SJCRH30 (cell line): ENCODE measurements around the gene SIGLEC9. TPM values are rescaled to one million over a fixed set of nuclear protein-coding genes. Genes with fewer than 3 reads are reported as not detected.

Experiments used
- DNase-seq, 2 experiments: peaks; one replicate each; pipeline ENCODE4 v3.0.0-alpha.2; 2015 to 2020
- H3K27ac ChIP-seq: fragments of 250-450 bp; sonication (Bioruptor Pico); 2 replicates; pipeline ENCODE4 v1.5.1; 2020; ENCODE audit warnings: mild to moderate bottlenecking, moderate library complexity
- H3K27me3 ChIP-seq: fragments of 250-450 bp; sonication (Bioruptor Pico); 2 replicates; pipeline ENCODE4 v1.5.1; 2020; ENCODE audit warnings: mild to moderate bottlenecking, moderate library complexity
- H3K36me3 ChIP-seq: fragments of 250-450 bp; sonication (Bioruptor Pico); 2 replicates; pipeline ENCODE4 v1.5.1; 2020; ENCODE audit warnings: mild to moderate bottlenecking, moderate library complexity
- H3K4me1 ChIP-seq: fragments of 250-450 bp; sonication (Bioruptor Pico); 2 replicates; pipeline ENCODE4 v1.5.1; 2020; ENCODE audit warnings: mild to moderate bottlenecking, moderate library complexity
- H3K4me3 ChIP-seq: fragments of 250-450 bp; sonication (Bioruptor Pico); 2 replicates; pipeline ENCODE4 v1.5.1; 2020; ENCODE audit warnings: mild to moderate bottlenecking, moderate library complexity
- H3K9me3 ChIP-seq: fragments of 250-450 bp; sonication (Bioruptor Pico); replicated peaks from 2 replicates; pipeline ENCODE4 v1.5.1; 2020; ENCODE audit warnings: mild to moderate bottlenecking, moderate library complexity
- total RNA-seq: library from RNA; depleted of rRNA; stranded (reverse); fragments of >200 nt; shearing (Covaris generic); gene quantifications from 2 replicates; pipeline ENCODE4 v1.2.3, GENCODE V29; 2014; rRNA removed

The SIGLEC9 gene
- total RNA-seq: not detected in 2 replicates

DNA sequence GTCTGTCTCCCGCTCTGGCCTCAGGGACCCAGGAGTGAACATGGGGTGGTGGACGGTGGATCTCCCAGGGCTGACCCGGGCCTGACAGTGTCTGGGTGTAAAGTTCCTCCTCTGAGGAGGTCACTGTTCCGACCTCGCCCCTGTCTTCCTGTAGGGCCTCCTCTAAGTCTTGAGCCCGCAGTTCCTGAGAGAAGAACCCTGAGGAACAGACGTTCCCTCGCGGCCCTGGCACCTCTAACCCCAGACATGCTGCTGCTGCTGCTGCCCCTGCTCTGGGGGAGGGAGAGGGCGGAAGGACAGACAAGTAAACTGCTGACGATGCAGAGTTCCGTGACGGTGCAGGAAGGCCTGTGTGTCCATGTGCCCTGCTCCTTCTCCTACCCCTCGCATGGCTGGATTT lies at the start of gene SIGLEC9:
Gene SIGLEC9, plus strand, starts transcription at position 178 of the 400 bp plus-strand sequence. Its CDS starts 69 bp downstream, at position 247.
- no peaks in the 10 kb centered on the region for H3K36me3 ChIP-seq
- H3K27ac ChIP-seq: no peak within 1 kb of the TSS
- no peak within 1 kb of the TSS for H3K4me3 ChIP-seq
- no peak for DNase-seq
- no peaks in the 10 kb centered on the region for H3K9me3 ChIP-seq
- 0 out of 2 replicates have a peak, but pooled peaks cover 3% of the 10 kb centered on the region for H3K4me1 ChIP-seq
- H3K27me3 ChIP-seq: peaks cover 21% of the 10 kb centered on the region

DNA sequence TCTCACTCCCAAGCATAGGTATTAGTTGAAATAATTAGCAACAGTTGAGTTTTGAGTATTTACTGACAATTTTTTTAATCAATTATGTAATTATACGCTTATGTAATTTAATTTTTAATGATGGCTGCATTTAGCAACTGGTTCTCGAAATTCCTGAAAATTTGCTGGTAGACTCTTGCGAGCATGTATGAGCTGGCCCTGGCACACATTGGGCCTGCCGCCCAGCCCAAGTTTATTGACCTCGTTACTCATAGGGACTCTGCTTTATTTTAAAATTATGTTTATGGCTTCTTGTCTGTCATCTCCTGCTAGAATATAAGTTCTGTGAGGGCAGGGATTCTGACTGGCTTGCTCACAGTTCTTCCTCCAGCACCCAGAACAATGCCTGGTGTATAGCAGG lies 48.7 kb upstream of the SIGLEC9 start:
- Histone ChIP-seq H3K4me1 (no peaks in the 10 kb centered on the region), H3K36me3 (no peaks in the 10 kb centered on the region), H3K27me3 (no peaks in the 10 kb centered on the region; the same call in 1 of the 2 replicates), H3K27ac (no peak overlapping the region), H3K9me3 (no peaks in the 10 kb centered on the region), H3K4me3 (no peak overlapping the region)
- no peak for DNase-seq

DNA sequence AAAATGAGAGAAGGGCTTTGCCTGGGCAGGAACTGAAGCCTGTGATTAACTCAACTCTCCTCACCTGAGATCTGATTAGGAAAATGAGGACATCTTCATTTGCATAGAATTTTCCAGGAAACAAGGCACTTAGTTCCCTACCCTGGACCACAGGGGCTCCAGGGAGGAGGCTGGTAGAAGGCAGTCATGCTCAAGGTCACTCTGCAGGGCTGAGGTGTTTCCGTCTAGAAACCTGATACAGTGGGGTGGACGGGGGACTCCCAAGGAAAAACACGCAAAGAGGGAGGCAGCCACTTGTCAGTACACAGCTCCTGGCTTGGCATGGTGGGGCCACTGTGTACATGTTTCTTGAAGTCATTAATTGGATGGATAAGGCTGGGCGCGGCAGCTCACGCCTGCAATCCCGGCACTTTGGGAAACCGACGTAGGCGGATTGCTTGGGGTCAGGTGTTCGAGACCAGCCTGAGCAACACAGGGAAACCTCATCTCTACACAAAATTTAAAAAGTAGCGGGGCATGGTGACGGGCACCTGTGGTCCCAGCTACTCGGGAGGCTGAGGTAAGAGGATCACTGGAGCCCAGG lies 48.0 kb upstream of the SIGLEC9 start:
- Histone ChIP-seq H3K27ac (no peak overlapping the region), H3K4me1 (no peaks in the 10 kb centered on the region), H3K9me3 (no peaks in the 10 kb centered on the region), H3K27me3 (peaks cover under 1% of the 10 kb centered on the region), H3K36me3 (no peaks in the 10 kb centered on the region), H3K4me3 (no peak overlapping the region)
- DNase-seq: no peak

DNA sequence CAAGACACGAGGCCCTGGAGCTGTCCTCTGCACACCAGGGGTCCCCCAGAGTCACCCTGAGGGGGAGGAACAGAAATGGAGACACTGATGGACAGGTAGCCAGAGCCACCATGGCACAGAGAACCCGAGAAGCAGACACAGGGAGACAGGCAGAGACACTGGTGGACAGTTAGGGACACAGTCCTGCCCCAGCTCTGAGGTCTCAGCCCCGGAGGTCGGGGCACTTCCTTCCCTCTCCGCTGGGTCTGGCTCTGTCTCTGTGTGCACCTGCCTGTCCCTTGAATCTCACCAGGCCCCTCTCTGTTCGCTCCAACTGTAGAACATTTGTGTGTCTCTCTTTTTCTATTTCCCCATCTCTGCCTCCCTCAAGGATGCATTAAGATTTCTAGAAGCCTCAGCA lies 46.6 kb upstream of the SIGLEC9 start:
- no peak overlapping the region for H3K4me3 ChIP-seq
- H3K36me3 ChIP-seq: no peaks in the 10 kb centered on the region
- peaks cover 5% of the 10 kb centered on the region for H3K27me3 ChIP-seq
- no peak for DNase-seq
- H3K9me3 ChIP-seq: no peaks in the 10 kb centered on the region
- H3K4me1 ChIP-seq: no peaks in the 10 kb centered on the region
- no peak overlapping the region for H3K27ac ChIP-seq

DNA sequence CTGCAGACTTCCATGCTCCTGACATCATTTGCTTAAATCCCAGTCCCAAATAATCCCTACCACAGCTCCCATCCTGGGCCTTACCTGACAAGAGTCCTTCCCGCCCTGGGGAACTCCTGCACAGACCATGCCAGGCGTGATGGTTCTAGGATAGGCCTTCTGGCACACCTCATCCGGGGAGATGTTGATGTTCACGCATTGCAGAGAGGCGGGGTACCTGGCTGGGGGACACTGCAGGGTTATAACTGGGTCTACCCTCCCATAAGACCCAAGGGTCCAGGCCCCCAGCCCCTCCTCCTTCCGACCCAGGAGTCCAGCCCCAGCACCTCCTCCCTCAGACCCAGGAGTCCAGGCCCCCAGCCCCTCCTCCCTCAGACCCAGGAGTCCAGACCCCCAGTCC lies 46.0 kb upstream of the SIGLEC9 start:
- Histone ChIP-seq H3K4me3 (no peak overlapping the region), H3K27me3 (peaks cover 5% of the 10 kb centered on the region), H3K27ac (no peak overlapping the region), H3K4me1 (no peaks in the 10 kb centered on the region), H3K36me3 (no peaks in the 10 kb centered on the region), H3K9me3 (no peaks in the 10 kb centered on the region)
- DNase-seq: no peak

DNA sequence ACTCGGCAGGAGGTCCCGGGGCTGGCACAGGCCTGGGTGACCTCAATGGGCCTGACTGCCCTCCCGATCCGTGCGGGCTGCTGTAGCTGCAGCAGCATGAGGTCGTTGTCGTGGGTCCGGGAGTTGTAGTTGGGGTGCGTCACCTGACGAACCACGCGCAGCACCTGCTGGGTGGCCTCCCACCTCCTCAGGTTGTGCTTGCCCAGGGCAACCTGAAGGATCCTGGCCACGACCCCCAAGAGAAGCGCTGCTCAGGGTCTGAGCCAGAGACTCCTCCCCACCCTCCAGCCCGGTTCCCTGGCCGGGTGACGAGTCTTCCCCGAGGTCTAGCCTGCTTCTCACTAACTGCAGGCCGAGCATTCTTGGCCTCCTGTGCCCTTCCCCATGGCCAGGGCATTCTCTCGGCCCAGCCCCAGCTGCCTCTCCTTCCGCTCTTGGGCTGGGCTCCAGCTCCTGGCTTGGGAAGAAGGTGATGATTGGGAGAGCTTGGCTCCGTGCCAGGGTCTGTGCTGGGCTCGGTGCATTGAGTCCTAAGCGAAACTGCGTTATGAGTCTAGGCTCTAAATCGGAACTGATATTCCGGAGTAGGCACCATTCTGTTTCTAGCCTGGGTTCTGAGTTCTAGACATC lies 45.1 kb upstream of the SIGLEC9 start:
- H3K9me3 ChIP-seq: no peaks in the 10 kb centered on the region
- DNase-seq: peak in 1 of 2 experiments; percentile 18
- H3K27ac ChIP-seq: no peak overlapping the region
- H3K27me3 ChIP-seq: peaks cover 5% of the 10 kb centered on the region
- no peak overlapping the region for H3K4me3 ChIP-seq
- no peaks in the 10 kb centered on the region for H3K36me3 ChIP-seq
- no peaks in the 10 kb centered on the region for H3K4me1 ChIP-seq

DNA sequence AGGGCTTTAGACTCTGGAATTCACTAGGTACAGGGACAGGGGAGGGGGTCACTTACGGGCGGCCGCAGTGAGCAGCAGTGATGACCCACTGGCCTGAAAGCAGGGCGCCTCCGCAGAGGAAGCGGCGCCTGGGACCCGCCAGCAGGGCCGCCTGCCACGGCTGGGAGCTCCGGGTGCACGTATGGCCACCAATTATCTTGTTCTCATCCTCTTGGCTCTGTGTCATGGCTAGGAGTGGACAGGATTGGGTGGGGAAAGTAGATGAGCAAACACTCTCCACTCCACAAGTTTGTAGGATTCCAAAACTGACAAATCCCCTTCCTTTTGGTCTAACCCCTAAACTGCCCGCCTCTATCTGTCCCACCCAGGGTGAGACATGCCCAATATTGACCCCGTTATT lies 43.2 kb upstream of the SIGLEC9 start:
- Histone ChIP-seq H3K27me3 (peaks cover 10% of the 10 kb centered on the region), H3K9me3 (no peaks in the 10 kb centered on the region), H3K27ac (no peak overlapping the region), H3K4me3 (no peak overlapping the region), H3K4me1 (no peaks in the 10 kb centered on the region), H3K36me3 (no peaks in the 10 kb centered on the region)
- no peak for DNase-seq

DNA sequence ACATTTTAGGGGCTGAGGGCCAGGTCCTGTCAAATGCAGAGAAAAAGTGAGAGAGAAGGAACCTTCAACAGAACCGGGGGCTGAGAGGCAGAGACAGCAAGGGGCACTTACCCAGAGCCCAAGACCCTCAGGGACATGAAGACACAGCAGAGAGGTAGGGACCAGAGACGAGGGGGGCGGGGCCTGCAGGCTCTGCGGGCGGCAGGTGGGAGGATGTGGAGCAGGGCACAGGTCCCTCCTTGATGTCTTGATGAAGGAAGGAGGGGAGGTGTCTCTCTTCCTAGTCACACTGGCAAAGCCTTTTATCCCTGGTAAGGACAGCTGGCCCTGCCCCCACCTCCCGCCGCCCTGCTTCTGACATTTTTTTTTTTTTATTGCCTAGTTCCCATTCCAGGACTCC lies 42.1 kb upstream of the SIGLEC9 start, which contains the start of gene KLK14:
Gene KLK14, minus strand, starts transcription at position 277 of the 400 bp plus-strand sequence. Its CDS starts 273 bp downstream, at position 4.
- Histone ChIP-seq H3K9me3 (no peaks in the 10 kb centered on the region), H3K4me3 (no peak within 1 kb of the TSS), H3K27me3 (peaks cover 10% of the 10 kb centered on the region), H3K36me3 (no peaks in the 10 kb centered on the region), H3K27ac (no peak within 1 kb of the TSS), H3K4me1 (no peaks in the 10 kb centered on the region)
- DNase-seq: no peak

DNA sequence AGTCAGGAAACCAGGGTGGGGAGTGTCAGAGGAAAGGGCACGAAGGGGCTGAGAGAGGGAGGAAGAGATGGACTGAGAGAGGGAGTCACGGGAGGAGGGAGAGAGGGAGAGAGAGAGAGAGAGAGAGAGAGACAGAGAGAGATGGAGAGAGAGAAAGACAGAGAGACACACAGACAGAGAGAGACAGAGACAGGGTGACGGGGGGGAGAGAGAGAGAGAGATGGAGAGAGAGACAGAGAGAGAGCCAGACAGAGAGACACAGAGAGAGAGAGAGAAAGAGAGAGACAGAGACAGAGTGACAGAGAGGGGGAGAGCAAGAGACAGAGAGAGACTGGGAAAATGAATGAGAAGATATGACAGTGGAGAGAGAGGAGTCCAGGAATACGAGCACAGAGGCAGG lies 41.5 kb upstream of the SIGLEC9 start:
- Histone ChIP-seq H3K9me3 (no peaks in the 10 kb centered on the region), H3K36me3 (no peaks in the 10 kb centered on the region), H3K4me1 (no peaks in the 10 kb centered on the region), H3K27ac (no peak overlapping the region), H3K4me3 (no peak overlapping the region), H3K27me3 (peaks cover 10% of the 10 kb centered on the region)
- DNase-seq: no peak

DNA sequence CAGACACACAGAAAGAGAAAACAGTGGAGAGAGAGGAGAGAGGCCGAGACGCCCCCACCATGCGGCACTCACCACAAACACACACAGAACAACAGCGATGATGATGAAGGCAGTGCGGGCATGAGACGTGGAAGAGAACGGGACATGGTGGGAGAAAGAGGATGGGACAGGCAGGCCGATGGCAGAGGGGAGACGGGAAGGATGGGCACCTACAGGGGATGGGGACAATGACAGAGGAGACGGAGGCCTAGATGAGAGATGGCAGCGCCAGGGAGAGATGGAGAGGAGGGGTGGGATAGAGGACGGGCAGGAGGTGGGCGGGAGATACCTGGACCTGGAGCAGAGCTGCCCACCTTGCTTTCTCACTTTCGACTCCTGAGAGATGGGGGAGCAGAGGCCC lies 40.9 kb upstream of the SIGLEC9 start:
- Histone ChIP-seq H3K27ac (no peak overlapping the region), H3K27me3 (peaks cover 10% of the 10 kb centered on the region), H3K36me3 (no peaks in the 10 kb centered on the region), H3K9me3 (no peaks in the 10 kb centered on the region), H3K4me3 (no peak overlapping the region), H3K4me1 (no peaks in the 10 kb centered on the region)
- no peak for DNase-seq

DNA sequence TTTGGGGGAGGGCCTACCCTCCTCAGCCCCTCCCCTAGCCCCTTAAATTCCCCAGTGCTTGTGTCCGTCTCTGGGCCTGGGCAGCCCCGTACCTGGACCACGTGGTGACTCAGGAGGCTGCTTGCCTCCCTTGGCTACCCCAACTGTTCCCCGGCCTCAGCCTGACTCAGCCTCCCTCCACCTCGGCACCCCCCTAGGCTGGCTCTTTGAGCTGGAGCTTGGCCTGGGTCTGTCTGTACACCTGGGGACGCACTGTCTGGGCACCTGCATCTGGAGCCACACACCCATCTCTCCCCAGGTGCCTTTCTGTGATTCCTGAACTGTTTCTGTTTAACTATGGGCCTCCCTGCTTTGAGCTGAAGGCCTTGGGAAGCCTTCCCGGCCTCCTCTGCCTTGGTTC lies 40.2 kb upstream of the SIGLEC9 start:
- H3K4me3 ChIP-seq: no peak overlapping the region
- no peaks in the 10 kb centered on the region for H3K9me3 ChIP-seq
- no peaks in the 10 kb centered on the region for H3K36me3 ChIP-seq

DNA sequence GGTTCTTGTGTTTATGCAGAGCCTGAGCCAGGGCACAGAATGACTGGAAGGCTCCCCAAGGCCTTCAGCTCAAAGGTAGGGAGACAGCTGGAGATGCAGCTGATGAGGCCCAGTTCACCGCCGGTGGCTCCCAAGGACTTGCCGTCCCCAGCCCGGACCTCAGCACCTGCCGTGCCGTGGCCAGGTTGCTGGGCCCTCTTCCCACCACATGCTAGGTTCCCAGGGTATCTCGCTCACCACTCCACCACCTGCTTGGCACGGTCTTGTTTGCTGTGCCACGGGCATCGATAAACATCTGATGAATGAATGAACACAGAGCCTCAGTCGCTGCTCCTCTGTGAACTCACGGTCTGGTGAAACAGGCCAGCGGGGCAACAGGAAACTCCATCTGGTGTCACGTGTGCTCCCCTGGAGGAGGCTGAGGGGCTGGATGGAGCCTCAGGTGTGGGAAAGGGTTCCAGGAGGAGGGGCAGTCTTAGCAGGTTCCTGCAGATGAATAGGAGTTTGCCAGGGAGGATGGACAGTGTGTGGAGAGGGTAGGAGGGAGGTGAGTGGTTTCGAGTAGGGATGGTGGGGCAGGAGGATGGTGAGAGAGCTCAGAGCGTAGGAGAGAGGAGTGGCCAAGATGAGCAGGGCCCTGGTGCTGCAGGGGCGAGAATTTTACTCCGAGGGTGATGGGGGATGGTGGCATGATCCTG lies 38.4 kb upstream of the SIGLEC9 start:
- DNase-seq: no peak
- Histone ChIP-seq H3K4me3 (no peak overlapping the region), H3K4me1 (no peaks in the 10 kb centered on the region), H3K27ac (no peak overlapping the region), H3K27me3 (peaks cover 10% of the 10 kb centered on the region), H3K36me3 (no peaks in the 10 kb centered on the region), H3K9me3 (no peaks in the 10 kb centered on the region)

More for the DNA sequence above, 40.2 kb upstream of the SIGLEC9 start:
- Histone ChIP-seq H3K4me1 (no peaks in the 10 kb centered on the region), H3K27me3 (peaks cover 10% of the 10 kb centered on the region), H3K27ac (no peak overlapping the region)
- DNase-seq: no peak

DNA sequence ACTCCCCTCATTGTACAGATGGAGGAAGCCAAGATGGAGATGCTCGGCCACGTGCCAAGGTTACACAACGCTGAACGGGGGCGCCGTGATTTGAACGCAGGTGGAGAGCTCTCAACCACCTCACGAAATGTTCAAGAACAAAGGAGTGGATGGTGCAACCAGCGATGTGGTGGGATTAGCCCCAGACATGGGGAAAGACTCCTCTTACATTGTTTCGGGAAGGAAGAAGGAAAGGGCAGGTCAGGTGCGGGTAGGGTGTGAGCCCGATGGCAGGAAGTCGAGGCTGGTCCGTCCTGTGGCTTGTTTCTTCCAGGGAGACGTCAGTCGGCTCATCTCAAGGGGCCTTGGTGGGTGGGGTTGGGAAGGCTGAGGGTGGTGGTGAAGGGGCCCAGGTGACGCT lies 34.9 kb upstream of the SIGLEC9 start:
- DNase-seq: no peak
- Histone ChIP-seq H3K4me1 (no peaks in the 10 kb centered on the region), H3K36me3 (no peaks in the 10 kb centered on the region), H3K27me3 (0 out of 2 replicates have a peak, but pooled peaks cover 5% of the 10 kb centered on the region), H3K9me3 (no peaks in the 10 kb centered on the region), H3K4me3 (no peak overlapping the region), H3K27ac (no peak overlapping the region)

DNA sequence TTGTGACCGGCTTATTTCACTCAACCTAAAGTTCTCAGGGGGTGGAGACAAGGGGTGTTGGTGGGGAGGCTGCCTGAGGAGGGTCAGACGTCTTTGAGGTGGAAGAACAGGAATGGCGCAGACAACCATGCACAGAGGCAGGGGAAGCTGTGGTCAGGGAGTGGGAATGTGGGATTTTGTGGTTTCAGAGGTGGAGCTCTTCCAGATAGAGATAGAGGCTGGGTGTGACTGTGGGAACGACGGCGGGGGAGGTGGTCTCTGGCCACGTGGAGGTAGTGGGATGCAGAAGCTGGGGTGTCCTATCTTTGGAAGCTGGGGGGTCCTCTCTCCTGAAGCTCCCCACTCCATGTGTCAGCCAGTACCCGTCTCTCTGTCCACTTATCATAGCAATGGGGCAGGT lies 34.2 kb upstream of the SIGLEC9 start:
- Histone ChIP-seq H3K4me3 (no peak overlapping the region), H3K4me1 (no peaks in the 10 kb centered on the region), H3K36me3 (no peaks in the 10 kb centered on the region), H3K27me3 (no peaks in the 10 kb centered on the region), H3K9me3 (no peaks in the 10 kb centered on the region), H3K27ac (no peak overlapping the region)
- no peak for DNase-seq

DNA sequence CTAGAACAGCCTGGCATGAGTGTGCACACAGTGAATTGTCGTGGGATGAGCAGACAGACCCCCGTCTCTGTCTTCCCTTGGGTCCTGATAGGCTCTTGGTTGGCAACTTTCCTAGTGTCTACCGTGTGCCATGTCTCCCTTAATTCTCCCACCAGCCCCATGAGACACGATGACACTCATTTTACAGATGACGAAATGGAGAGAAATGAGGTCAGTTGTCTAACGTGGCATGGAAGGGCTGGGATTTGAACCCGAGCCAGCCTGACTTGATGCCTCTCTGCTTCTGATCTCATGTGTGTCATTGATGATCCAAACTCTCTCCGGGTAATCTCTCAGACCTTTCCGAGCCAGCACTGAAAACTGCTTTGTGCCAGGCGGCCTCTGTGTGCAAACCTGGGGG lies 33.6 kb upstream of the SIGLEC9 start:
- Histone ChIP-seq H3K36me3 (no peaks in the 10 kb centered on the region), H3K9me3 (no peaks in the 10 kb centered on the region), H3K27me3 (no peaks in the 10 kb centered on the region), H3K4me3 (no peak overlapping the region), H3K4me1 (no peaks in the 10 kb centered on the region), H3K27ac (no peak overlapping the region)
- DNase-seq: no peak
